Hepatic stellate cell (primary cell): Measurements from ENCODE around the gene PCGF1.

ENCODE experiments used
- DNase-seq: peaks from one replicate; pipeline ENCODE4 v3.0.0; 2011; ENCODE audit warnings: low spot score

The PCGF1 gene

GRCh38 chr2:74507145-74507925 is at the start of gene PCGF1:
PCGF1 (minus strand) TSS chr2:74507695; CDS start chr2:74507668, 27 bp downstream.
- peak; percentile 99 for DNase-seq

- no peak for DNase-seq
These were observed 49.4 kb upstream of the PCGF1 start for GRCh38 chr2:74556831-74557370.

GRCh38 chr2:74556159-74556558 is 48.7 kb upstream of the PCGF1 start:
- no peak for DNase-seq

- no peak for DNase-seq
These were observed 48.2 kb upstream of the PCGF1 start for GRCh38 chr2:74555610-74556103.

GRCh38 chr2:74554820-74555531 is 47.5 kb upstream of the PCGF1 start:
- peak; percentile 64 for DNase-seq

- DNase-seq: peak; percentile 97
These were observed 46.7 kb upstream of the PCGF1 start, which contains the start of the genes DOK1 and LOXL3 for GRCh38 chr2:74553892-74554819. DOK1 (plus strand) TSS chr2:74554720; CDS start chr2:74554755, 35 bp downstream. LOXL3 (minus strand) TSS chr2:74553942; CDS start chr2:74552634, 1,308 bp downstream.

GRCh38 chr2:74552914-74553811 is 45.7 kb upstream of the PCGF1 start:
- peak; percentile 50 for DNase-seq

- DNase-seq: peak; percentile 47
These were observed 44.7 kb upstream of the PCGF1 start for GRCh38 chr2:74551942-74552913.

GRCh38 chr2:74551530-74551929 is 44.0 kb upstream of the PCGF1 start:
- DNase-seq: no peak

- DNase-seq: no peak
These were observed 42.7 kb upstream of the PCGF1 start for GRCh38 chr2:74550231-74550630.

GRCh38 chr2:74548900-74549826 is 41.7 kb upstream of the PCGF1 start:
- DNase-seq: peak; percentile 75

GRCh38 chr2:74548285-74548899 is 40.9 kb upstream of the PCGF1 start:
- DNase-seq: no peak

GRCh38 chr2:74546004-74546403 is 38.5 kb upstream of the PCGF1 start:
- DNase-seq: no peak

GRCh38 chr2:74544634-74545033 is 37.1 kb upstream of the PCGF1 start:
- no peak for DNase-seq

- no peak for DNase-seq
These were observed 35.5 kb upstream of the PCGF1 start for GRCh38 chr2:74542978-74543377.

GRCh38 chr2:74540291-74540690 is 32.8 kb upstream of the PCGF1 start:
- DNase-seq: no peak

- DNase-seq: no peak
These were observed 31.4 kb upstream of the PCGF1 start for GRCh38 chr2:74538881-74539339.

- no peak for DNase-seq
These were observed 29.6 kb upstream of the PCGF1 start for GRCh38 chr2:74537140-74537539.
